Neuronal stem cell (in vitro differentiated cells): ENCODE data around the gene ANKFN1. TPM values are rescaled to one million over a fixed set of nuclear protein-coding genes. Genes with fewer than 3 reads are reported as not detected.

Experiments
- small RNA-seq: library from polyadenylated mRNA; stranded (forward); fragments of <200 nt; extraction: miRNeasy Mini kit (QIAGEN cat#:217004); gene quantifications from one replicate; pipeline ENCODE3, GENCODE V24; 2013; ENCODE audit not compliant: insufficient read depth

ANKFN1 gene

Small RNA genes within 50 kb of the gene (small RNA-seq; reads per million reads assigned to genes)
- gene AC006600.1 = not detected
